Colon (tissue), 2 donors: ENCODE results near the gene APOB.

Experiments
- FAIRE-seq: peaks from 2 replicates; lab custom pipeline; 2012; peaks lifted over from hg19 to GRCh38; lab: Jason Lieb, UNC
- donor health status: control.
- donor health status: control.

The APOB gene

GRCh38 chr2:21019000-21019677 lies 24.7 kb downstream of the APOB start:
- no peak for FAIRE-seq

DNA sequence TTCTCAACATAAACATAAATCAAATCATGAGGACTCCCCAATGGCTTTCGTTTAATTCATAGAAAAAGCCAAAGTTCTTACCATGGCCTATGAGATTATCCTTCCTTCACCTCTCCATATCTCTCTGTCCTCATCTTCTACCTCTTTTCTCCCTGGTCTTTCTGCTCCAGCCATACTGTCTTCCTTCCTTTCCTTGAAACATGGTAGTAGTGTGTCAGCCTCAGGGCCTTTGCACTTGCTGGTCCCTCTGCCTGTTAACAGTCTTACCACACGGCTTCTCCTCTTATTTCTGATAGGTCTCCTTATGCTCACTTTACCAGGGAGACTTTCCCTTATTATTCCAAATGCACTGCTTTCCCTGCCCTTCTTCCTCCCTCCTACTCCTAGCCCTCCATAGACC lies 25.6 kb downstream of the APOB start:
- no peak for FAIRE-seq

DNA sequence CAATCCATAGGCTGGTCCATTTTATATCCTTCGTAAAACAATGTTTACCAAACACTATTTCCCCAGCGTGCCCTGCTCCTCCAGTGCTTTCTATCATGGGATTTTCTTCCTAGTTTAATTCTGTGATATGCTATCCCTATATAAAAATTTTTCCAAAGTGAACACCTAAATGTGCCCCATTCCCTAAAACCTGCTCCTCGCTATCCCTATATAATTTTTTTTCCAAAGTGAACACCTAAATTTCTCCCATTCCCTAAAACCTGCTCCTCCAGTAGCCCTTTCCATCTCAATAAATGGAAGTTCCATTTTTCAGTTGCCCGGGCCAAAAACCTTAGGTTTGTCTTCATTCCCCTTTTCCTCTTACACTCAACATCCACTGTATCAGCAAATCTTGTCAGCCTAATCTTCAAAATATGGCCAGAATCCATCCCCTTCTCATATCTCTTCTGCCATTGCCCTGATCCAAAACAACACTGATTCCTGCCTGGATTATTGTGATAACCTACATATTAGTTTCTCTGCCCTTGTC lies 26.1 kb downstream of the APOB start:
- FAIRE-seq: no peak

- no peak for FAIRE-seq
These were observed 28.6 kb downstream of the APOB start for GRCh38 chr2:21015281-21015645.

DNA sequence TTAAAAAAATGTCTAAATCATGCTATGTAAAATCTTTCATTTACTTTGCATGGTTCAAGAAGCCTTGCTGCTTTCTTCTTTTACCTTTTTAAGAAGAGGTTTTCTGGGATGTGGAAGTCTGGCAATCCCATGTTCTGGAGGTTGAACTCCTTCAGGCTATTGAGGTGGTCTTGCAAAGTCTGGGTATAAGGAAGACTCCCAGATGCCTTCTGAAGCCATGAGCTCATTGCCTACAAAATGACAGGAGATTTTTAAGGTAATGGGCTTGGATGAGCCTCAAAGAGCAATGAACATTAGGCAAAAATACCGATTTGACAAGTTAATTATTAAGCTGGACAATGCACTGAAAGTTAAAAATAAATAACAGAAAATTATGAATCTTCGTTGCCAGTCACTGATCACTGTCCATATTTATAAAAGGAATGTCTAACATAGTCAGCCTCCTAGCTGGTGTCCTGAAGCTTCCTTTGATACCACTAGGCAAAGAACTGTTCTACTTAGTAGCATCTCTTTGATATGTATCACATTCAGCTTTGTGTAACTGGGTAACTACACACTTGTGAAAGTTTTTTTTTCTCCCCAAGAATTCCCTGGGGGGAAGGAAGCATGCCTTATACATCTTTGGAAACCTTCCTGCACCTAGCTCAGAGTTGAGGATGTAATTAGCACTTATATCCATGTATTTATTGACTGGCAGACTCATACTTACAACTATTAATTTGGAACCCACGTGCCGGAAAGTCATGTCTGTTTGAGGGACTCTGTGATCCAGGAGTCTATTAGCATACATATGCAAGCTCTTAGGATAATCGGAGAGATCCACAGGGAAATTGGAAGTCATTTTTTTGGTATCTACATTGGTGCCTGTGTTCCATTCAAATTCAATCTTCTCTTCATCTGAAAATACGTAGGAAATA lies 29.3 kb downstream of the APOB start:
- FAIRE-seq: no peak

DNA sequence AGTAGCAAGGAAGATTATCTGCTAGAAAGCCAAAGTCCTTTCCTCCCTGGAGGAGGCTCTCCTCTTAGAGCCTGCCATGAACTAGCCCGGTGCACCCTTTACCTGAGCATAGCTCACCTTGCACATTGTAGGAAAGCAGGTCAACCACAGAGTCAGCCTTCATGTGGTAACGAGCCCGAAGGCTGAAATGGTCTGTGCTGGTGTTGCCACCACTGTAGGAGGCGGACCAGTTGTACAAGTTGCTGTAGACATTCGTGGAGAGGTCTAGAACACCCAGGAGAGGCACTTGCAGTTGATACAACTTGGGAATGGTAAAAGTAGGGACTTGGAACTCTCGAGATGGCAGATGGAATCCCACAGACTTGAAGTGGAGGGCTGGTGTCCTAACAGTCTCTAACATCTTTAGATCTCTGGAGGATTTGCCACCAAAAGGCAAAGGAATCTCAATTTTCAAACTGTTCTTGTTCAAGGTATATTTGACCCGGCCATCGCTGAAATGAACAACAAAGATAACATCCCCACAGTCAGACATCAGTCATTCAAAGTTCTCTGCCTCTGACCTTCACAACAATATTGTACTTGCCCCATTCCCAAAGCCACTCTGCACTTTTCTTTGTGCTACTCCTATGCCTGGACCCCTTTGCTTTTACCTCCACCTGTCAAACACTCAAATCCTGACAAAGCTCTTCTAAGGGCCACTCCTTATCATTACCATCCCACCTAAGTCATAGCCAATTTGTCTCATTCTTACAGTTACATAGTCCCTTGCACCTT lies 30.6 kb downstream of the APOB start:
- no peak for FAIRE-seq

- FAIRE-seq: no peak
These were observed 31.3 kb downstream of the APOB start for GRCh38 chr2:21012557-21012937.

DNA sequence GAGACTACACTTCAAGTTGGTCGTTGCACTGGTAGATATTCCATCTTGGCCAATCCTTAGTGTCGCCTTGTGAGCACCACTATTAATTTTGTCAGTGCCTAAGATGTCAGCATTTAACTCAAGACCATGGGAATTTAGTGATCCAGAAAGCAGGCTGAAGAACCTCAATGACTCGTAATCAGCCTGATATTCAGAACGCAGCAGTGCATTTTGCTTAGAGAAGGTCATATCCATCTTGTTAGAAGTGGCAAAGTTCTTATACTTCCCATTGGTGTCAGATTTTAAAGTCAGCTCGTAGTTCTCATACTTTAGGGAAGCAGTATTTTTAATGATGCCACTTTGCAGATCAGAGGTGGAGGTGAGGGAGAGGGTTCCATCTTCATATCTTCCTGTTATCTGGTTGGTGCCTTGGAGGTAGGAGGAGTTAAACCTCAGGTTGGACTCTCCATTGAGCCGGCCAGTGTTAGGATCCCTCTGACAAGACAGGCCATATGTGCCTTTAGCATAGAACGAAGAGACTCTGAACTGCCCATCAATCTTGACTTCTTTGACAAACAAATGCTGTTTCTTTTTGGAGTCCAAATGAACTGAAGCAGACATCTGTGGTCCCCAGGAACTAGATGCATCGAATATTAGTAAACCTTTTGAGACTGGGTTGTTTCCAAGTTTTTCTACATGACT lies 31.9 kb downstream of the APOB start:
- no peak for FAIRE-seq

GRCh38 chr2:21011453-21011852 lies 32.4 kb downstream of the APOB start:
- FAIRE-seq: no peak

DNA sequence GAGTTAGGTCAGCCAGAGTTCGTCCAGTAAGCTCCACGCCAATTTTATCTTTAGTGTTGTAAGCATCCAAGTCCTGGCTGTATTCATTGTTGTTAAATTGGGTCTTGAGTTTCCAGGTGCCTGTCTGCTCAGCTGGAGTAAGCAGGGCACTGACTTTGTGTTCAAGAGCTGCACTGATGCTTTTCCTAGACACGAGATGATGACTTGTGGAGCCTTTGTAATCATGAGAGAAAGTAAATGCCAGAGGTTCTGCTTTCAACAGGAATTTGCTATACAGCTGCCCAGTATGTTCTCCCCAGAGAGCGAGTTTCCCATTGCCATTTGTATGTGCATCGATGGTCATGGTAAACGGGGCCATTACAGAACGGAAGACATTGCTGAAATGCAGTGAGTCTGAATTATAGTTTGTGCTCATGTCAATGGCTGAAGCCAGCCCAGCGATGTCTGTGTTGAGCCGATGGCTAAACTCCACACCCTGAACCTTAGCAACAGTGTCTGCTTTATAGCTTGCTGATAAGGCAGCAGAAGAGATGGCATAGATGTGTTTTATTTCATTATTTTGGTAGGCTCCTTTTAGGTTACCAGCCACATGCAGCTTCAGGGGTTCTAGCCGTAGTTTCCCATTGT lies 32.9 kb downstream of the APOB start:
- no peak for FAIRE-seq

GRCh38 chr2:21009662-21010225 lies 34.1 kb downstream of the APOB start:
- FAIRE-seq: no peak

GRCh38 chr2:21008790-21009661 lies 34.8 kb downstream of the APOB start:
- no peak for FAIRE-seq

GRCh38 chr2:21008014-21008789 lies 35.7 kb downstream of the APOB start:
- no peak for FAIRE-seq

DNA sequence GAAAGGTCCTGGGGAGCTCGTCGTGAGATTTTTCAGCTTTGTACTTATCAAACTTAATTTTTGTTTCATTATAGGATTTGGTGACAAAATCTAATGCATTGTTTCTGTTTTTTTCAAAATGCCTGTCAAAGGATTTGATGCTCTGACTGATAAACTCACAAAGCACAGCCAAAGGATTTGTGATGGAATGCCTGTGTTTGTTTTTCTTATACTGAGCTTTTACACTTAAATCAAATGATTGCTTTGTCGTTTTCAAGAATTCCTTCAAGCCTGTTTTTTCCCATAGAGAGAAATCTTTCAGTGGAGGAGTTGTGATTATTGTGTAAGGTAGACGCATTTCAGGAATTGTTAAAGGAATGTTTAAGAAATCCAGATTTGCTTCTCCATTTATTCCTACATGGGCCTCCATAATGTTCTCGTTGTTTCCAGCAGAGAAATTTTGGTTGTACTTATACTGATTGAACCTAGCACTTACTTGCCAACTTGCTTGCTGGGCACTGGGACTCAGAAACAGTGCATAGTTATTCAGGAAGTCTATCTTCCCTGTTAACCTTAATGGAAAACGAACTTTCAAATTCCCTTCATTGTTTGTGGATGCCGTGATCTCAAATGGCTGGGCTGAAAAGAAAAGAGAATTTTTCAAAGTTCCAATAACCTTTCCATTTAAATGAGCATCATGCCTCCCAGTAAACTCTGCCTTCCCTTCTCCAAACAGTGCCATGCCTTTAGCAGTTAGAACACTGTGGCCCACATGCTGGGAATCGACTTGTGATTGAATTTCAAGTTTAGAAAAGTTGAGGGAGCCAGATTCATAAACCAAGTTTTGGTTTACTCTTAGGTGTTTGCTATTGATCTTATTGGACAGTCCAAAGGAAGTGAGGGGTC lies 36.5 kb downstream of the APOB start:
- no peak for FAIRE-seq

DNA sequence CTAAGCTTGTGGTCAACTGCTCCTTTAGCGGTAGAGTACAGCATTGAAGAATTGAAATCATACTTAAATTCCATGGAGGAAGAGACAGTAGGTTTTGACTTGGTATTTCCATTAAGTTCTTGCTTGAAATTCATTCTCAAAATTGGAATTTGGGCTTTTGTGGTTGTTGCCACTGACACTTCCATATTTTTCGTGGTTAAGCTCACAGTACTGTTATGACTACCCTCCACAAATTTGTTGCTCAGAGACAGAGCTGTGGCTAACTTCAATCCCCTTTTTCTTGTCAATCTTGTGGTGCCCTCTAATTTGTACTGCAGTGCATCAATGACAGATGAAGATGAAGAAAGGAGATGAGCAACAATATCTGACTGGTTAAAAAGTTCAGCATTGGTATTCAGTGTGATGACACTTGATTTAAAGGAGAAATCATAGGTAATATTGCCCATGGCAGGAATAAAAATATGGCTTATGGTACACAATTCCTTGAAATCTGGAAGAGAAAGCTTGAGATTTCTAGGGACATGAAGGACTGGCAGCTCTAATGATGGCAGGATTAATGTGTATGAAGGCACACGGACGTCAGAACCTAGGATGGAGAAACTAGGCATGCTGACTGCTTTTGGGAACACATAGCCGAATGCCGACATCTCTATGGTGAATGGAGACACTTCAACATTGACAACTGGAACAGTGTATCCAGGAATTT lies 37.3 kb downstream of the APOB start:
- FAIRE-seq: no peak

DNA sequence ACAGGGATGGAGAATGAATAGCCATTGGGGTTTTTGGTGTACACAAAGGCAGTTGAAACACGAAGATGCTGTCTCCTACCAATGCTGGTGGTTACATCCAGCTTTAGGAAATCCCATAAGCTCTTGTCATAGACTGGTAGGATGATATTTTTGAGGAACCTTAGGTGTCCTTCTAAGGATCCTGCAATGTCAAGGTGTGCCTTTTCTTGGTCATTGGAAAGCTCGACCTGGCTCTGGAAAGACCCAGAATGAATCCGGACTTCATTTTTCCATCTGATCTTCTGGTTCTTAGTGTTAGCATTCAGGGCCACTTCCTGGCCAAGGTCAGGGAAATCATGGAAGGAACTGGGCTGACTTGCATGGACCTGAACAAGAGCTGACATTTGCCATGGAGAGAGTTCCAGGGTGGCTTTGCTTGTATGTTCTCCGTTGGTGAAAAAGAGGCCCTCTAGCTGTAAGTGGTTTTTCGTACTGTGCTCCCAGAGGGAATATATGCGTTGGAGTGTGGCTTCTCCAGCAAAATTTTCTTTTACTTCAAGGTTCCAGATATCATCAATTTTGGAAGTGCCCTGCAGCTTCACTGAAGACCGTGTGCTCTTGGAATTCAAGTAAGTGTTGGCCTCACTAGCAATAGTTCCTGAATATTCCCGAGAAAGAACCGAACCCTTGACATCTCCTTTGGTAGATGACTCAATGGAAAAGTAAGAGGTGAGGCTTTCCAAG lies 38.0 kb downstream of the APOB start:
- FAIRE-seq: no peak

DNA sequence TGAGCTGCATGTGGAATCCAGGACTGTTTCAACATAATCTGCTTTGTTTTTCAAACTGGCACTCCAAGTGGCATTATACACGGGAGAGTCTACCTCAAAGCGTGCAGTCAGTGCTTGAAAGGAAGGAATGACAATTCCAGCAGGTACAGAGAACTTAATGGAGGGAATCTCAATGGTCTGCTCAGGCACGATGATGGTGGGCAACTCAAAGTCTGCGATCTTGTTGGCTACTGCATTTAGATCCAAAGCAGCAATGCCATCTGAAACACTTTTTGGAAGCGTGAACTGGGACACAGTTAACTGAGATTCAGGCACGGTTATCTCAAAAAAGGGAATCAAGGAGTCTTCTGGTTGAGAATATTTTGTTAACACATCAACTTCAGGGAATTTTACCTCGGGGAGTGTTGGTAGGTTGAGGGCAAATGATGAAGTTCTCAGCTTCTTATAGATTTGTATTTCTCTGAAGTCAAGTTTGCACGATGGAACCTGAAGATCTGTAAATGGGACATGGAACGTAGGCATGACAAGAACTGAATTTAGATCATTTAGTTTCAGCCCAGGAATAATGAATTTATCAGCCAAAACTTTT lies 38.7 kb downstream of the APOB start:
- no peak for FAIRE-seq
